CD4-positive, CD25-positive, alpha-beta regulatory T cell (primary cell): ENCODE results near the gene MT2A. TPM values are rescaled to one million over a fixed set of nuclear protein-coding genes. Genes with fewer than 3 reads are reported as not detected.
A peak's percentile ranks its signal among the peaks of the same experiment; 100 is the strongest.

Experiments used
- ATAC-seq, 2 donors: fragments of 150-1000 bp; cut with Tn5 transposase; one replicate each; pipeline ENCODE4 v1.10.0; 2021; ENCODE audit warnings: low read depth in 2 of 2, moderate number of reproducible peaks in 2 of 2, moderate library complexity in 1 of 2
- DNase-seq, 3 donors: peaks; one replicate each; pipeline versions ENCODE4 v3.0.0 to v3.0.0-alpha.2; 2012 to 2022; ENCODE audit warnings: mixed read lengths in 1 of 3
- H3K27ac ChIP-seq: one replicate; pipeline ENCODE4 v1.7.0; 2013; ENCODE audit warnings: mild to moderate bottlenecking, low read length; ENCODE audit not compliant: insufficient read depth, poor library complexity, severe bottlenecking
- H3K27me3 ChIP-seq: one replicate; pipeline ENCODE4 v1.7.0; 2013; ENCODE audit warnings: low read length; ENCODE audit not compliant: control insufficient read depth, insufficient read depth
- H3K36me3 ChIP-seq: one replicate; pipeline ENCODE4 v1.7.0; 2013; ENCODE audit warnings: mild to moderate bottlenecking, low read length, moderate library complexity; ENCODE audit not compliant: control insufficient read depth, insufficient read depth
- H3K4me1 ChIP-seq: 2 replicates; pipeline ENCODE4 v1.7.0; 2013; ENCODE audit warnings: mild to moderate bottlenecking, low read length; ENCODE audit not compliant: insufficient read depth, control insufficient read depth, poor library complexity, severe bottlenecking
- H3K4me3 ChIP-seq: one replicate; pipeline ENCODE4 v1.7.0; 2013; ENCODE audit warnings: low read depth, mild to moderate bottlenecking, low read length, moderate library complexity
- H3K9me3 ChIP-seq, 2 experiments: 1 replicate in 1 of 2; 2 replicates in 1 of 2; pipeline ENCODE4 v1.7.0; 2013; ENCODE audit warnings: low read length in 2 of 2, mild to moderate bottlenecking in 1 of 2, moderate library complexity in 1 of 2; ENCODE audit not compliant: control insufficient read depth in 2 of 2
- H3K27ac Mint-ChIP-seq, 3 donors: one replicate each; pipeline ENCODE4 v1.8.0; 2020 to 2022; ENCODE audit warnings: mild to moderate bottlenecking in 3 of 3, mixed read lengths in 3 of 3, moderate library complexity in 2 of 3
- H3K27me3 Mint-ChIP-seq: one replicate; pipeline ENCODE4 v1.8.0; 2022; ENCODE audit warnings: mild to moderate bottlenecking, mixed read lengths
- H3K36me3 Mint-ChIP-seq: one replicate; pipeline ENCODE4 v1.8.0; 2020; ENCODE audit warnings: mixed read lengths
- H3K4me1 Mint-ChIP-seq, 4 donors: one replicate each; pipeline ENCODE4 v1.8.0; 2020 to 2022; ENCODE audit warnings: mixed read lengths in 4 of 4, mild to moderate bottlenecking in 1 of 4
- H3K4me3 Mint-ChIP-seq, 4 donors: one replicate each; pipeline ENCODE4 v1.8.0; 2020 to 2022; ENCODE audit warnings: mild to moderate bottlenecking in 4 of 4, mixed read lengths in 4 of 4, moderate library complexity in 3 of 4
- H3K9me3 Mint-ChIP-seq, 7 donors: one replicate each; pipeline ENCODE4 v1.8.0; 2020 to 2022; ENCODE audit warnings: mixed read lengths in 7 of 7, mild to moderate bottlenecking in 3 of 7, moderate library complexity in 2 of 7
- polyA plus RNA-seq, 4 donors: library from polyadenylated mRNA; unstranded; fragments of 300-500 nt; fragmentation: Illumina TruSeq; gene quantifications; one replicate each; pipeline ENCODE4 v1.2.3, GENCODE V29; 2021
- total RNA-seq: library from RNA; stranded (reverse); gene quantifications from one replicate; pipeline ENCODE4 v1.2.3, GENCODE V29; 2022

MT2A gene
- total and polyA plus RNA-seq, 5 donors from 2014 or later = 103 to 444 (median 223) TPM

GRCh38 chr16:56588781-56589140 lies 19.6 kb upstream of the MT2A start:
- peaks cover 0 to 15% (median 4%) of the 10 kb centered on the region in 4 donors for H3K4me1 Mint-ChIP-seq
- no peak for ATAC-seq
- Histone ChIP-seq H3K27ac (no peak overlapping the region), H3K4me3 (no peak overlapping the region), H3K9me3 (no peaks in the 10 kb centered on the region), H3K27me3 (peaks cover 10% of the 10 kb centered on the region), H3K36me3 (no peaks in the 10 kb centered on the region), H3K4me1 (peaks cover 9% of the 10 kb centered on the region)
- DNase-seq = no peak
- H3K4me3 Mint-ChIP-seq = peak overlapping the region in 2 of 4 donors; percentile 70 to 83
- H3K36me3 Mint-ChIP-seq = no peaks in the 10 kb centered on the region
- H3K27me3 Mint-ChIP-seq = peaks cover 63% of the 10 kb centered on the region
- no peak overlapping the region for H3K27ac Mint-ChIP-seq
- peaks cover 0 to 6% (median 0%) of the 10 kb centered on the region in 7 donors for H3K9me3 Mint-ChIP-seq

DNA sequence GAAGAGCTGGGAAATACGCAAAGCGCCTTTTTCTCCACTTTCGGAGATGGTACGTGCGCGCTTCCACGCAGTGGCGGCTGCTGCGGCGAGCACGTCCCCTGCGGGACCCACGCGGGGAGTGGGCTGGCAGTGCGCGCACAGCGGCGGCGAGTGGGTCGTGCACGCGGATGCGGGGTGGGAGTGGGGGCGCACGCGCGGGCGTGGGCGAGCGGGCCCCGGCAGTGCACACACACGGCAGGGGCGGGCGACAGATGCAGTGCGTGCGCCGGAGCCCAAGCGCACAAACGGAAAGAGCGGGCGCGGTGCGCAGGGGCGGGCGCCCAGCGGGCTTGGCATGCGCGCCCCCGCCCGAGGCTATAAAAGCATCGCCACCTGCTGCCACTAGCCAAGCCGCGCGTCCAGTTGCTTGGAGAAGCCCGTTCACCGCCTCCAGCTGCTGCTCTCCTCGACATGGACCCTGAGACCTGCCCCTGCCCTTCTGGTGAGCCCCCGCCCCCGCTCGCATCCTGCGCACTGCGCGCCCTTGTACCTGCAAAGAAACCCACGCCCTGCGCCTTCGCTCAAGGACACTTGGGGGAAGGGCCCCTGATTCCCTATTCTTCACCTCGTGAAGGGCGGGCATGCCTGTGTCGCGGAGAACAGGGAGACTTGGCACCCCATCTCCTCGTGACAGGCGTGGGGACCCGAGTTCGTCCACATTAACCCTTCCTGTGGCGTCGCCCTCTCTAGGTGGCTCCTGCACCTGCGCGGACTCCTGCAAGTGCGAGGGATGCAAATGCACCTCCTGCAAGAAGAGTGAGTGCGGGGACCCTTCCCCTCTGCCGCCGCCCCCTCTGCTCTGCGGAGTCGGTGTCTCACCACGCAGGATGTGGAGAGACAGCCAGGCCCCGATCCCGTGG lies 19.0 kb upstream of the MT2A start, which contains the start of gene MT3:
MT3 (plus strand) TSS at position 388 of the 899 bp plus-strand sequence; CDS start at position 451, 63 bp downstream.
- Histone ChIP-seq H3K4me3 (no peak within 1 kb of the TSS), H3K27me3 (peaks cover 10% of the 10 kb centered on the region), H3K9me3 (no peaks in the 10 kb centered on the region), H3K36me3 (no peaks in the 10 kb centered on the region), H3K4me1 (peaks cover 9% of the 10 kb centered on the region), H3K27ac (no peak within 1 kb of the TSS)
- Mint-ChIP-seq H3K27ac (no peak within 1 kb of the TSS), H3K27me3 (peaks cover 66% of the 10 kb centered on the region), H3K4me3 (peak within 1 kb of the TSS; percentile 14 to 83 (median 72)), H3K9me3 (peaks cover 0 to 6% (median 0%) of the 10 kb centered on the region in 7 donors), H3K36me3 (no peaks in the 10 kb centered on the region), H3K4me1 (peaks cover 0 to 15% (median 4%) of the 10 kb centered on the region in 4 donors)
- ATAC-seq (peak in 1 of 2 donors; percentile 50), DNase-seq (peak in 2 of 3 donors; percentile 16 to 34)

DNA sequence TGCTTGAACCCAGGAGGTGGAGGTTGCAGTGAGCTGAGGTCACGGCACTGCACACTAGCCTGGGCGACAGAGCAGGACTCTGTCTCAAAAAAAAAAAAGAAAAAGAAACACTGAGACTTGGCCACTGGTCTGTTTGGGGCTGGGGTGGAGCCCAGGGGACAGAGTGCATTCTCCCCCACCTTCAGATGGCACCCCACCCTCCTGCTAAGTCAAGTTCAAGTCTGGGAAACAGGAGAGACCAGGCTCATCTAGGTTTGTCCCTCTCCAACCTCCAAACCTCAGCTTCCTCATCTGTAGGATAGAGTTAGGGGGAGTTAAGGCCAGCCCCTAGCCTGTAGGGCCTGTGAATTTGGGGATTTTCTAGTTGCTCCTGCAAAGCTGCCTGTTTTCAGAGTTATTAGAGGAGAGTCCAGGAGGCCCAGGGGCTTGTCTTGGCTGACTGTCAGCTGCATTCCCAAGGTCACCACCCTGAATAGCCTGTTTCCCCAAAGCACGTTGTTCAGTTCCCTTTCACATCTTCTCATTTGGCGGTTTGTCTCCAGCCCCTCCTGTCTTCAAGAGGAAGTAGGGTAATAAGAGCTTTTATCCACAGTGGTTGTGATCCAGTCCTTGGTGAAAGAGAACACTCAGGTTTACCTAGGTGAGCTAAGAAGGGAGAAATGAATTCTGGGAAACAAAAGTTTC lies 16.9 kb upstream of the MT2A start:
- no peak for DNase-seq
- Mint-ChIP-seq H3K4me3 (no peak overlapping the region), H3K4me1 (peaks cover 0 to 15% (median 4%) of the 10 kb centered on the region in 4 donors), H3K27me3 (peaks cover 65% of the 10 kb centered on the region), H3K27ac (no peak overlapping the region), H3K9me3 (peaks cover 0 to 4% (median 0%) of the 10 kb centered on the region in 7 donors), H3K36me3 (no peaks in the 10 kb centered on the region)
- peaks cover 9% of the 10 kb centered on the region for H3K4me1 ChIP-seq
- H3K4me3 ChIP-seq = no peak overlapping the region
- H3K9me3 ChIP-seq = no peaks in the 10 kb centered on the region
- H3K27ac ChIP-seq = no peak overlapping the region
- H3K27me3 ChIP-seq = peaks cover 10% of the 10 kb centered on the region
- no peaks in the 10 kb centered on the region for H3K36me3 ChIP-seq
- no peak for ATAC-seq

DNA sequence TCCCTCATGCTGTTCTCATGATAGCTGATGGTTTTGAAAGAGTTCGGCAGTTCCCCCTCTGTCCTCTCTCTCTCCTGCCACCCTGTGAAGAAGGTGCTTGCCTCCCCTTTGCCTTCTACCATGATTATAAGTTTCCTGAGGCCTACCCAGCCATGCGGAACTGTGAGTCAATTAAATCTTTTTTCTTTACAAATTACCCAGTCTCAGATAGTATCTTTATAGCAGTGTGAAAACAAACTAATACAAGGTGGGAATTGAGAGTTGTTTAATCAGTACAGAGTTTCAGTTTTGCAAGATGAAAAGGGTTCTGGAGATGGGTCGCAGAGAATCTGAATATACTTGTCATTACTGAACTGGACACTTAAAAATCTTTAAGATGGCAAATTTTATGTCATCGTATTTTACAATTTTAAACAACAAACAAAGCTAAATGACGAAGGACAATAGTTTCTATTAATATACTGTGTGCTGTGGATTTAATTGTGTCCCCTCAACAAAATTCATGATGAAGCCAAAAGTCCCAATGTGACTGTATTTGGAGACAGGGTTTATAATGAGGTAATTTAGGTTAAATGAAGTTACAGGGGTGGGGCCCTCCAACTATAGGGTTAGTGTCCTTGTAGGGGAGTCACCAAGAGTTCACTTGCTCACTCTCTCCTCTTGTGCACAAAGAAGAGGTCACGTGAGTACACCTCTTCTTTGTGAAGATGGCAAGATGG lies 14.7 kb upstream of the MT2A start:
- ATAC-seq = no peak
- H3K27me3 Mint-ChIP-seq = peaks cover 65% of the 10 kb centered on the region

GRCh38 chr16:56594292-56594619 lies 14.1 kb upstream of the MT2A start:
- peaks cover 7% of the 10 kb centered on the region for H3K4me1 ChIP-seq
- H3K27me3 ChIP-seq = peaks cover 12% of the 10 kb centered on the region
- peaks cover 0 to 11% (median 3%) of the 10 kb centered on the region in 4 donors for H3K4me1 Mint-ChIP-seq
- no peaks in the 10 kb centered on the region for H3K36me3 ChIP-seq
- peaks cover 0 to 2% (median 0%) of the 10 kb centered on the region in 7 donors for H3K9me3 Mint-ChIP-seq
- H3K9me3 ChIP-seq = no peaks in the 10 kb centered on the region
- no peak overlapping the region for H3K27ac Mint-ChIP-seq
- H3K4me3 ChIP-seq = no peak overlapping the region
- no peak overlapping the region for H3K27ac ChIP-seq
- ATAC-seq = no peak
- DNase-seq = no peak
- H3K4me3 Mint-ChIP-seq = no peak overlapping the region
- H3K27me3 Mint-ChIP-seq = peaks cover 62% of the 10 kb centered on the region
- no peaks in the 10 kb centered on the region for H3K36me3 Mint-ChIP-seq

More for the DNA sequence above, 14.7 kb upstream of the MT2A start:
- no peak for DNase-seq
- H3K36me3 Mint-ChIP-seq = no peaks in the 10 kb centered on the region
- Histone ChIP-seq H3K36me3 (no peaks in the 10 kb centered on the region), H3K27ac (no peak overlapping the region), H3K27me3 (peaks cover 12% of the 10 kb centered on the region), H3K4me3 (no peak overlapping the region), H3K9me3 (no peaks in the 10 kb centered on the region), H3K4me1 (peaks cover 9% of the 10 kb centered on the region)
- H3K4me1 Mint-ChIP-seq = peaks cover 0 to 14% (median 4%) of the 10 kb centered on the region in 4 donors
- peaks cover 0 to 4% (median 0%) of the 10 kb centered on the region in 7 donors for H3K9me3 Mint-ChIP-seq
- H3K4me3 Mint-ChIP-seq = no peak overlapping the region
- no peak overlapping the region for H3K27ac Mint-ChIP-seq

DNA sequence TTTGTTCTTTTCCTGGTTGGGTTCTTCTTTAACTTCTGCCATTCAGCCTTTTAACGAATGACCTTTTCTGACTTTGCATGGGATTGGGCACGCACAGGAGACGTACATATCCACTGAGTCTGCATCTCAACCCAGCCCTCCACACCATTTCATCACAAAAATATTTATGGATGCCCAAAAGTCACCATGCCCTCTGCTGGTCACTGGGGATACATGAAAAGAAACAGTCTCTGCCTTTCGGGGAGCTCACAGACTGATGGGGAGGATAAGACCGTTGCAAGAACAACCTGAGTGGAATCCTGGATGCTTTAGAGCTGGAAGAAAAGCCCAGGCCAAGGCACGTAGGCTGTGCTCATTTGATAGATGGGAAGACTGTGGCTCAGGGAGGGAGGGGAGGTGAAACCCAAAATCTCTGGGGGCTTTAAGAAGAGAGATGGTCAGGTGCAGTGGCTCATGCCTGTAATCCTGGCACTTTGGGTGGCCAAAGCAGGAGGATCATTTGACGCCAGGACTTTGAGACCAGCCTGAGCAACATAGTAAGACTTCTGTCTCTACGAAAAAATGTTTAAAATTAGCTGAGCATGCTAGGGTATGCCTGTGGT lies 7.9 kb upstream of the MT2A start:
- H3K4me1 ChIP-seq = no peaks in the 10 kb centered on the region
- H3K9me3 ChIP-seq = no peaks in the 10 kb centered on the region
- no peak overlapping the region for H3K4me3 ChIP-seq
- H3K27ac ChIP-seq = no peak overlapping the region
- Mint-ChIP-seq H3K36me3 (no peaks in the 10 kb centered on the region), H3K27ac (peak overlapping the region in 1 of 3 donors; percentile 29), H3K4me3 (no peak overlapping the region), H3K9me3 (no peaks in the 10 kb centered on the region), H3K4me1 (peaks cover 0 to 8% (median 3%) of the 10 kb centered on the region in 4 donors), H3K27me3 (peaks cover 43% of the 10 kb centered on the region)
- DNase-seq (peak in 2 of 3 donors; percentile 36 to 63), ATAC-seq (peak; percentile 60 to 71)
- H3K27me3 ChIP-seq = peaks cover 14% of the 10 kb centered on the region
- H3K36me3 ChIP-seq = no peaks in the 10 kb centered on the region

GRCh38 chr16:56601325-56601724 lies 7.1 kb upstream of the MT2A start:
- Histone ChIP-seq H3K27ac (no peak overlapping the region), H3K27me3 (peaks cover 14% of the 10 kb centered on the region), H3K4me1 (no peaks in the 10 kb centered on the region), H3K4me3 (no peak overlapping the region), H3K9me3 (no peaks in the 10 kb centered on the region), H3K36me3 (no peaks in the 10 kb centered on the region)
- Mint-ChIP-seq H3K4me1 (peaks cover 0 to 10% (median 3%) of the 10 kb centered on the region in 4 donors), H3K9me3 (no peaks in the 10 kb centered on the region), H3K27me3 (peaks cover 43% of the 10 kb centered on the region), H3K27ac (no peak overlapping the region), H3K36me3 (no peaks in the 10 kb centered on the region), H3K4me3 (no peak overlapping the region)
- DNase-seq (no peak), ATAC-seq (no peak)
